ENCODE measurements around the gene SH2D5. TPM values are rescaled to one million over a fixed set of nuclear protein-coding genes. Genes with fewer than 3 reads are reported as not detected.

SH2D5 gene
- total RNA-seq, 1 experiment from 2014 or later: 10.4 TPM

GRCh38 chr1:20732071-20732587, 374 bp downstream of the SH2D5 start:
- Histone ChIP-seq H3K36me3 (ENCODE audit: control insufficient read depth in 1 of 2, insufficient read depth in 2 of 2, low read length in 2 of 2) (peaks cover 0 to 4% of the 10 kb centered on the region in 2 experiments; a peak in 1 of 4 replicates), H4K20me1 (ENCODE audit: insufficient read depth) (no peaks in the 10 kb centered on the region), H3K4me1 (ENCODE audit: control insufficient read depth in 1 of 2, insufficient read depth in 2 of 2, low read length in 2 of 2) (peaks cover 17 to 49% of the 10 kb centered on the region in 2 experiments), H3K27ac (ENCODE audit: low read depth, low read length) (peak overlapping the region; percentile 93), H3K79me2 (ENCODE audit: insufficient read depth, low read length) (peaks cover 5% of the 10 kb centered on the region; the same call in 1 of the 2 replicates), H3K4me3 (replicated peaks in 1 of 2; ENCODE audit: low read depth in 1 of 2, low read length in 2 of 2) (peak overlapping the region; percentile 56), H3K9me2 (ENCODE audit: insufficient read depth) (no peaks in the 10 kb centered on the region), H3K4me2 (ENCODE audit: low read length) (peak overlapping the region; percentile 88), H3K27me3 (ENCODE audit: insufficient read depth, low read length) (no peaks in the 10 kb centered on the region), H3K9ac (ENCODE audit: low read length) (peak overlapping the region; percentile 68), H3K9me3 (ENCODE audit: control insufficient read depth in 1 of 2, insufficient read depth in 1 of 2, low read depth in 1 of 2, low read length in 2 of 2) (no peaks in the 10 kb centered on the region), H2AFZ (ENCODE audit: low read depth, low read length, poor library complexity, severe bottlenecking) (no peak overlapping the region)
- intact Hi-C loops (cut with micrococcal nuclease): no loop called here
- DNase-seq (ENCODE audit: low read depth, low spot score): no peak
- ChIA-PET CTCF (interaction anchor here (2.7 kb wide), 1 partner anchor 35 kb away, joined by 13 read pairs; no protein-coding TSS in a partner anchor), POLR2A (no interaction called here), RAD21 (ENCODE audit: low non-redundant PET in 1 of 2, low total read pairs in 2 of 2, uncharacterized antibody in 2 of 2, unreplicated experiment in 2 of 2) (interaction anchor here in 1 of 2 experiments (1.0 kb wide), 2 partner anchors 35 to 157 kb away, joined by 3 to 5 read pairs; no protein-coding TSS in a partner anchor)
- peak; percentile 80 for ATAC-seq
- no TSS peak for BruUV-seq (replicated peaks)
- TF ChIP-seq MAX (IDR thresholded peaks at IDR 0.05) (peak; percentile 30; the same call in 1 of the 2 replicates), POLR2A (IDR thresholded peaks at IDR 0.05; ENCODE audit: borderline replicate concordance, extremely low read depth, insufficient read depth, insufficient read length) (no peak)

- no peak overlapping the region for H2AFZ ChIP-seq (ENCODE audit: low read depth, low read length, poor library complexity, severe bottlenecking)
- TF ChIP-seq EGR1 (IDR thresholded peaks at IDR 0.05; ENCODE audit: low read depth) (no peak), ZBTB33 (IDR thresholded peaks at IDR 0.05; ENCODE audit: extremely low read depth, insufficient replicate concordance, low read length) (no peak), CBX3 (IDR thresholded peaks at IDR 0.05; ENCODE audit: low read depth) (no peak), SP1 (IDR thresholded peaks at IDR 0.05; ENCODE audit: low read depth) (no peak), EZH2 (IDR thresholded peaks at IDR 0.05) (no peak), ATF3 (IDR thresholded peaks at IDR 0.05) (no peak), CTCF (IDR thresholded peaks at IDR 0.05 in 2 of 3, conservative IDR thresholded peaks at IDR 0.05 in 1 of 3; ENCODE audit: borderline replicate concordance in 1 of 3, insufficient read depth in 1 of 3, low read depth in 2 of 3, low read length in 2 of 3) (no peak)
These were observed 1.2 kb downstream of the SH2D5 start for GRCh38 chr1:20731057-20731991.

More at GRCh38 chr1:20731057-20731991, 1.2 kb downstream of the SH2D5 start:
- no peaks in the 10 kb centered on the region for H3K9me2 ChIP-seq (ENCODE audit: insufficient read depth)
- RAD21 ChIA-PET (ENCODE audit: low non-redundant PET in 1 of 2, low total read pairs in 2 of 2, uncharacterized antibody in 2 of 2, unreplicated experiment in 2 of 2): interaction anchor here in 1 of 2 experiments (1.0 kb wide), 2 partner anchors 34 to 156 kb away, joined by 3 to 5 read pairs; no protein-coding TSS in a partner anchor
- H3K4me1 ChIP-seq (ENCODE audit: control insufficient read depth in 1 of 2, insufficient read depth in 2 of 2, low read length in 2 of 2): peaks cover 17 to 49% of the 10 kb centered on the region in 2 experiments
- no peaks in the 10 kb centered on the region for H3K9me3 ChIP-seq (ENCODE audit: control insufficient read depth in 1 of 2, insufficient read depth in 1 of 2, low read depth in 1 of 2, low read length in 2 of 2)
- DNase-seq (ENCODE audit: low read depth, low spot score) (no peak), ATAC-seq (peak; percentile 8; the same call in 1 of the 2 replicates)
- CTCF ChIA-PET: interaction anchor here (0.8 to 2.7 kb wide), 2 partner anchors 34 to 464 kb away, joined by 4 to 13 read pairs; no protein-coding TSS in a partner anchor
- no TSS peak for BruUV-seq (replicated peaks)
- H3K9ac ChIP-seq (ENCODE audit: low read length): peak overlapping the region; percentile 68
- peak overlapping the region; percentile 88 for H3K4me2 ChIP-seq (ENCODE audit: low read length)
- H3K4me3 ChIP-seq (replicated peaks in 1 of 2; ENCODE audit: low read depth in 1 of 2, low read length in 2 of 2): peak overlapping the region; percentile 51 to 56
- H3K36me3 ChIP-seq (ENCODE audit: control insufficient read depth in 1 of 2, insufficient read depth in 2 of 2, low read length in 2 of 2): no peaks in the 10 kb centered on the region
- intact Hi-C loops (cut with micrococcal nuclease): no loop called here
- H3K27ac ChIP-seq (ENCODE audit: low read depth, low read length): peak overlapping the region; percentile 22; the same call in 1 of the 2 replicates
- H3K79me2 ChIP-seq (ENCODE audit: insufficient read depth, low read length): peaks cover 5% of the 10 kb centered on the region; the same call in 1 of the 2 replicates
- no peaks in the 10 kb centered on the region for H3K27me3 ChIP-seq (ENCODE audit: insufficient read depth, low read length)
- POLR2A ChIA-PET: no interaction called here
- no peaks in the 10 kb centered on the region for H4K20me1 ChIP-seq (ENCODE audit: insufficient read depth)
